GM12878 (cell line): ENCODE measurements around the gene FANCE. TPM values are rescaled to one million over a fixed set of nuclear protein-coding genes. Genes with fewer than 3 reads are reported as not detected.

ENCODE experiments used
- ATAC-seq: fragments of 200-7000 bp; cut with Tn5 transposase; 3 replicates; pipeline ENCODE4 v1.9.1; 2020; ENCODE audit warnings: mild to moderate bottlenecking, moderate library complexity
- BruUV-seq: library from RNA; stranded (reverse); fragments of 400-500 nt; replicated peaks from 2 replicates; lab custom pipeline; 2021; lab: Mats Ljungman, UMichigan
- CTCF ChIA-PET: fragments of 300-600 bp; sonication (Branson Sonifier 250); formaldehyde crosslinking; extraction: SDS; loops from one replicate; lab custom pipeline; 2021; ENCODE audit warnings: inconsistent platforms; lab: Yijun Ruan, JAX
- POLR2A ChIA-PET: fragments of 350-600 bp; formaldehyde crosslinking; extraction: SDS; loops from one replicate; lab custom pipeline; 2021; ENCODE audit warnings: inconsistent platforms; lab: Charles Lee
- RAD21 ChIA-PET: fragments of 300-600 bp; sonication (Branson Sonifier 250); formaldehyde crosslinking; loops from one replicate; lab custom pipeline; 2023; ENCODE audit warnings: antibody characterized with exemption; ENCODE audit not compliant: unreplicated experiment; lab: Charles Lee
- SMC1A ChIA-PET: fragments of 300-600 bp; sonication (Branson Sonifier 250); formaldehyde crosslinking; loops from one replicate; lab custom pipeline; 2023; ENCODE audit not compliant: unreplicated experiment, uncharacterized antibody; lab: Charles Lee
- DNase-seq: peaks from one replicate; pipeline ENCODE4 v3.0.0-alpha.2; 2011; ENCODE audit warnings: low read depth, low spot score
- FAIRE-seq: peaks from 3 replicates; lab custom pipeline; 2011; peaks lifted over from hg19 to GRCh38; lab: Jason Lieb, UNC
- H2AFZ ChIP-seq: 2 replicates; pipeline ENCODE4 v1.6.0; 2011; ENCODE audit warnings: low read depth, low read length, control low read depth; ENCODE audit not compliant: control insufficient read depth
- H3K27ac ChIP-seq: 2 replicates; pipeline ENCODE4 v1.5.1; 2011; ENCODE audit warnings: control low read depth; ENCODE audit not compliant: control insufficient read depth, insufficient read depth
- H3K27me3 ChIP-seq, 2 experiments: replicated peaks in 1 of 2; 2 replicates each; pipeline versions ENCODE4 v1.6.0 to v1.6.1; 2011; ENCODE audit warnings: low read length in 1 of 2; ENCODE audit not compliant: control insufficient read depth in 2 of 2, insufficient read depth in 2 of 2
- H3K36me3 ChIP-seq, 2 experiments: 2 replicates each; pipeline ENCODE4 v1.5.1; 2011; ENCODE audit warnings: low read length in 1 of 2; ENCODE audit not compliant: control insufficient read depth in 2 of 2, insufficient read depth in 2 of 2
- H3K4me1 ChIP-seq: 2 replicates; pipeline ENCODE4 v1.6.1; 2011; ENCODE audit warnings: mild to moderate bottlenecking, low read length, moderate library complexity, mixed read lengths; ENCODE audit not compliant: control insufficient read depth, insufficient read depth
- H3K4me2 ChIP-seq: 2 replicates; pipeline ENCODE4 v1.6.0; 2011; ENCODE audit warnings: control low read depth; ENCODE audit not compliant: control insufficient read depth, insufficient read depth
- H3K4me3 ChIP-seq: fragments of 200-600 bp; sonication (generic); 2 replicates; pipeline ENCODE4 v1.5.1; 2016
- H3K79me2 ChIP-seq: 2 replicates; pipeline ENCODE4 v1.6.0; 2011; ENCODE audit warnings: low read length; ENCODE audit not compliant: control insufficient read depth, insufficient read depth
- H3K9ac ChIP-seq: 2 replicates; pipeline ENCODE4 v1.8.0; 2011; ENCODE audit warnings: low read length, control low read depth, mixed read lengths; ENCODE audit not compliant: control insufficient read depth, insufficient read depth
- H3K9me3 ChIP-seq: replicated peaks from 3 replicates; pipeline ENCODE4 v1.5.1; 2011; ENCODE audit warnings: mild to moderate bottlenecking, low read length; ENCODE audit not compliant: control insufficient read depth, insufficient read depth
- H4K20me1 ChIP-seq: 2 replicates; pipeline ENCODE4 v1.6.0; 2011; ENCODE audit not compliant: control insufficient read depth, insufficient read depth
- BCLAF1 ChIP-seq: fragments of 450-650 bp; IDR thresholded peaks from 2 replicates; pipeline ENCODE4 v1.6.1; 2017; ENCODE audit warnings: antibody characterized with exemption, mild to moderate bottlenecking, moderate library complexity
- BHLHE40 ChIP-seq, 2 experiments: fragments of 450-650 bp in 1 of 2; IDR thresholded peaks; 2 replicates each; pipeline ENCODE4 v1.6.1; 2011 to 2017; ENCODE audit warnings: low read depth in 2 of 2, borderline replicate concordance in 1 of 2, improper control_type of control experiment in 1 of 2, low read length in 1 of 2, mild to moderate bottlenecking in 1 of 2
- E2F8 ChIP-seq: fragments of 450-650 bp; IDR thresholded peaks from 2 replicates; pipeline ENCODE4 v1.6.1; 2018; ENCODE audit warnings: mild to moderate bottlenecking, low read depth, moderate library complexity; ENCODE audit not compliant: partially characterized antibody
- EED ChIP-seq: sonication (generic); IDR thresholded peaks from 2 replicates; pipeline ENCODE4 v1.6.1; 2016; ENCODE audit warnings: antibody characterized with exemption, low read depth
- EP300 ChIP-seq, 2 experiments: fragments of 150-350 bp in 1 of 2; IDR thresholded peaks; 2 replicates each; pipeline ENCODE4 v1.6.1; 2011 to 2012; ENCODE audit warnings: low read depth in 2 of 2, low read length in 2 of 2, borderline replicate concordance in 1 of 2, improper control_type of control experiment in 1 of 2, inconsistent platforms in 1 of 2; ENCODE audit not compliant: control insufficient read depth in 1 of 2
- ESRRA ChIP-seq: IDR thresholded peaks from 2 replicates; pipeline ENCODE4 v1.6.1; 2012; ENCODE audit warnings: mild to moderate bottlenecking, low read length, improper control_type of control experiment
- FOXK2 ChIP-seq: fragments of 450-650 bp; IDR thresholded peaks from 2 replicates; pipeline ENCODE4 v1.6.1; 2017; ENCODE audit warnings: mild to moderate bottlenecking, moderate library complexity
- MLLT1 ChIP-seq: fragments of 450-650 bp; IDR thresholded peaks from 2 replicates; pipeline ENCODE4 v1.6.1; 2016; ENCODE audit warnings: mild to moderate bottlenecking
- MTA3 ChIP-seq: IDR thresholded peaks from 2 replicates; pipeline ENCODE4 v1.6.1; 2012; ENCODE audit warnings: low read length, inconsistent platforms, borderline replicate concordance
- NFYA ChIP-seq: IDR thresholded peaks from 2 replicates; pipeline ENCODE4 v1.6.1; 2011; ENCODE audit warnings: low read depth, mild to moderate bottlenecking, low read length, improper control_type of control experiment, borderline replicate concordance
- TAF1 ChIP-seq: IDR thresholded peaks from 2 replicates; pipeline ENCODE4 v1.6.1; 2011; ENCODE audit warnings: mild to moderate bottlenecking, low read depth, low read length, borderline replicate concordance
- ZNF24 ChIP-seq: fragments of 450-650 bp; IDR thresholded peaks from 2 replicates; pipeline ENCODE4 v1.6.1; 2017; ENCODE audit warnings: antibody characterized with exemption, mild to moderate bottlenecking
- ZSCAN29 ChIP-seq: fragments of 450-650 bp; IDR thresholded peaks from 2 replicates; pipeline ENCODE4 v1.6.1; 2017; ENCODE audit warnings: mild to moderate bottlenecking, moderate library complexity
- WGBS: methylation state at CpG from one replicate; pipeline ENCODE4 v1.1.6; 2016; ENCODE audit warnings: low lambda C conversion rate; ENCODE audit not compliant: insufficient replicate concordance, insufficient coverage; ENCODE audit errors: missing lambda C conversion rate; 5-methylcytosine and 5-hydroxymethylcytosine counted together
- in situ Hi-C: fragments of 300-500 bp; cut with MboI; formaldehyde crosslinking; loops from 9 replicates; pipeline ENCODE4 v1.14.3; 2018; ENCODE audit warnings: mixed read lengths
- intact Hi-C: fragments of 100-400 bp; cut with micrococcal nuclease; formaldehyde crosslinking; loops from one replicate; pipeline ENCODE4 v1.14.2; 2022; ENCODE audit not compliant: unreplicated experiment
- polyA plus RNA-seq, 11 experiments: library from polyadenylated mRNA; depleted of rRNA in 4 of 11; unstranded in 6 of 11; stranded (reverse) in 5 of 11; fragments of >200 nt; fragmentation: Nextera tagmentation in 4 of 11; fragmentation: Illumina TruSeq in 1 of 11; extraction: Ambion mirVana in 4 of 11; extraction: Trizol in 1 of 11; gene quantifications; 1 replicate in 1 of 11; 2 replicates in 10 of 11; pipeline versions ENCODE4 v1.2.1 to v1.2.3, GENCODE V29; 2011 to 2016; ENCODE audit warnings: inconsistent platforms in 2 of 11, missing spikeins in 2 of 11, low read depth in 1 of 11
- total RNA-seq, 4 experiments: library from RNA; depleted of rRNA in 3 of 4; stranded (reverse); fragments of >200 nt in 3 of 4; fragmentation: Illumina TruSeq in 1 of 4; extraction: Trizol in 1 of 4; gene quantifications; 2 replicates each; pipeline versions ENCODE4 v1.2.1 to v1.2.3, GENCODE V29; 2013 to 2021

The FANCE gene
- total and polyA plus RNA-seq, 10 of the 15 experiments (the other 5 are each of a cell fraction or from before 2014, with no cell fraction given), result 3.0 to 13.3 (median 8.1) TPM

GRCh38 chr6:35436071-35436857 lies 15.9 kb upstream of the FANCE start:
- Histone ChIP-seq H3K4me1 (no peaks in the 10 kb centered on the region), H2AFZ (no peak overlapping the region), H3K4me3 (no peak overlapping the region), H3K36me3 (no peaks in the 10 kb centered on the region), H3K27me3 (no peaks in the 10 kb centered on the region), H3K27ac (no peak overlapping the region), H3K4me2 (no peak overlapping the region), H3K79me2 (no peaks in the 10 kb centered on the region), H3K9ac (no peak overlapping the region), H3K9me3 (no peaks in the 10 kb centered on the region), H4K20me1 (no peaks in the 10 kb centered on the region)
- ChIA-PET CTCF (interaction anchor here (0.5 kb wide), 1 partner anchor 95 kb away, joined by 4 read pairs; no protein-coding TSS in a partner anchor), SMC1A (interaction anchor here (0.6 kb wide), 1 partner anchor 13 kb away, joined by 3 read pairs; no protein-coding TSS in a partner anchor), POLR2A (no interaction called here), RAD21 (no interaction called here)
- FAIRE-seq (no peak), ATAC-seq (no peak), DNase-seq (no peak)
- no TSS peak for BruUV-seq
- WGBS, result 22% methylated on average over 8 of the region's 8 CpGs
- intact Hi-C loops (no loop called here), in situ Hi-C loops (no loop called here)
- TF ChIP-seq EP300 (IDR thresholded peaks at IDR 0.05; ENCODE audit: borderline replicate concordance in 1 of 2, control insufficient read depth in 1 of 2, low read depth in 2 of 2, low read length in 2 of 2) (no peak), MLLT1 (no peak), BCLAF1 (no peak), ZNF24 (no peak), BHLHE40 (IDR thresholded peaks at IDR 0.05; ENCODE audit: borderline replicate concordance in 1 of 2, low read depth in 2 of 2, low read length in 1 of 2) (no peak), ZSCAN29 (no peak), NFYA (no peak), TAF1 (no peak), EED (no peak), MTA3 (no peak), E2F8 (no peak), FOXK2 (no peak), ESRRA (no peak)
